A549 (cell line): ENCODE data around the gene DIAPH2.

Experiments
- CBX2 ChIP-seq: fragments of 200-600 bp; sonication (generic); IDR thresholded peaks from 2 replicates; pipeline ENCODE4 v1.6.1; 2016; ENCODE audit warnings: low read depth, mild to moderate bottlenecking, borderline replicate concordance
- CTCF ChIP-seq: fragments of >200 bp; sonication (Bioruptor Twin); formaldehyde crosslinking; IDR thresholded peaks from 3 replicates; pipeline ENCODE4 v1.5.1; 2016
- GATA3 ChIP-seq: IDR thresholded peaks from 2 replicates; pipeline ENCODE4 v1.6.1; 2012; ENCODE audit warnings: borderline replicate concordance
- MAFK ChIP-seq: fragments of 450-650 bp; IDR thresholded peaks from 2 replicates; pipeline ENCODE4 v1.6.1; 2014; ENCODE audit not compliant: partially characterized antibody
- POLR2A ChIP-seq: IDR thresholded peaks from 2 replicates; pipeline ENCODE4 v1.6.1; 2012; ENCODE audit warnings: mild to moderate bottlenecking, low read length
- REST ChIP-seq: fragments of 200-600 bp; sonication (generic); IDR thresholded peaks from 2 replicates; pipeline ENCODE4 v1.6.1; 2016; ENCODE audit warnings: antibody characterized with exemption, mild to moderate bottlenecking, moderate library complexity
- RFX5 ChIP-seq: fragments of 450-650 bp; IDR thresholded peaks from 2 replicates; pipeline ENCODE4 v1.7.1; 2014; ENCODE audit warnings: antibody characterized with exemption, mild to moderate bottlenecking, moderate library complexity

- TF ChIP-seq CTCF = no peak
- no peak for TF ChIP-seq GATA3
- no peak for TF ChIP-seq RFX5
- TF ChIP-seq POLR2A = no peak
- TF ChIP-seq CBX2 = no peak
- no peak for TF ChIP-seq REST
- peak; percentile 38 for TF ChIP-seq MAFK
These were observed 744.5 kb downstream of the DIAPH2 start for GRCh38 chrX:97429101-97429500.
